WTC11 (cell line): Measurements from ENCODE around the gene OFD1.

ENCODE experiments used
- FOXK1 ChIP-seq: sonication (generic); formaldehyde crosslinking; IDR thresholded peaks from 2 replicates; pipeline ENCODE4 v1.8.0; 2022; ENCODE audit warnings: mild to moderate bottlenecking, moderate library complexity, missing genetic modification reagents
- GABPB1 ChIP-seq: sonication (generic); formaldehyde crosslinking; IDR thresholded peaks from 2 replicates; pipeline ENCODE4 v1.8.1; 2023; ENCODE audit warnings: mild to moderate bottlenecking, missing genetic modification reagents
- MXD4 ChIP-seq: fragments of 250-450 bp; sonication (Bioruptor Pico); IDR thresholded peaks from 2 replicates; pipeline ENCODE4 v1.8.0; 2021; ENCODE audit warnings: mild to moderate bottlenecking, moderate library complexity, borderline replicate concordance
- TEAD4 ChIP-seq: sonication (generic); formaldehyde crosslinking; IDR thresholded peaks from 2 replicates; pipeline ENCODE4 v1.8.0; 2022; ENCODE audit warnings: mild to moderate bottlenecking, missing genetic modification reagents
- TF ChIP-seq, protein P1 (sequence below): fragments of 200-600 bp; IDR thresholded peaks from 2 replicates; pipeline ENCODE4 v1.8.0; 2022; ENCODE audit warnings: antibody characterized with exemption

DNA sequence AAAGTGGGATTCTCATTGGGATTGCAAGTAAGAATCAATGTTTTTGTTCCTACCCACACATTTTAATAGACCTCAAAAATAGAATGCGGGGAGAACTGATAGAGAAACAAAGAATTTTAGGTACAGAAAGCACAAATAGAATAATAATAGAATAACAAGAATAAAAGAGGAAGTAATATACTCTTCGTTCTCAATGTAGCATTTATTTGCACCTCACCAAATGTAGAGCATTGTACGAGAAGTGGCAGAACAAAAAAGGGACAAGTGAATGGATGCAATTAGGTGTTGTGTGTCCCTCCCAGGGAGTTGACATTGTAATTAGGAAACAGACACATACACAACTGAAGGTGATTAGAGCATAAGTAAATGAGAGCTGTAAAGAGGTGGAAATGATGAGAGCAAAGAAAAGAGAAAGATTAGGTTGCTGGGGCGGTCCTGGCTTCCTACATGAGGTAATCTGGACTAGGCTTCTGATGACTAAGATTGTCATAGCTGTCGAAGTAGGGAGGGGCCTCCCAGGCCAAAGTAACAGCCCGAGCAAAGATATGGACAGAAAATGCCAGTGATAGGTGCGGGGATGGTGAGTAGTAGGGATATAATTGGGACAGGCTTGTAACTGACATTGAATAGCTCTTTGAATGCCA lies 35.2 kb upstream of the OFD1 start:
- TF ChIP-seq, protein P1, sequence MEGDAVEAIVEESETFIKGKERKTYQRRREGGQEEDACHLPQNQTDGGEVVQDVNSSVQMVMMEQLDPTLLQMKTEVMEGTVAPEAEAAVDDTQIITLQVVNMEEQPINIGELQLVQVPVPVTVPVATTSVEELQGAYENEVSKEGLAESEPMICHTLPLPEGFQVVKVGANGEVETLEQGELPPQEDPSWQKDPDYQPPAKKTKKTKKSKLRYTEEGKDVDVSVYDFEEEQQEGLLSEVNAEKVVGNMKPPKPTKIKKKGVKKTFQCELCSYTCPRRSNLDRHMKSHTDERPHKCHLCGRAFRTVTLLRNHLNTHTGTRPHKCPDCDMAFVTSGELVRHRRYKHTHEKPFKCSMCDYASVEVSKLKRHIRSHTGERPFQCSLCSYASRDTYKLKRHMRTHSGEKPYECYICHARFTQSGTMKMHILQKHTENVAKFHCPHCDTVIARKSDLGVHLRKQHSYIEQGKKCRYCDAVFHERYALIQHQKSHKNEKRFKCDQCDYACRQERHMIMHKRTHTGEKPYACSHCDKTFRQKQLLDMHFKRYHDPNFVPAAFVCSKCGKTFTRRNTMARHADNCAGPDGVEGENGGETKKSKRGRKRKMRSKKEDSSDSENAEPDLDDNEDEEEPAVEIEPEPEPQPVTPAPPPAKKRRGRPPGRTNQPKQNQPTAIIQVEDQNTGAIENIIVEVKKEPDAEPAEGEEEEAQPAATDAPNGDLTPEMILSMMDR: no peak
- TF ChIP-seq TEAD4 (CRISPR knock-in tag): no peak
- no peak for TF ChIP-seq MXD4 (CRISPR knock-in tag)
- no peak for TF ChIP-seq FOXK1 (CRISPR knock-in tag)
- no peak for TF ChIP-seq GABPB1 (CRISPR knock-in tag)
